Thyroid gland (tissue), 4 donors: ENCODE results near the gene TRIM45.

Experiments
- POLR2A ChIP-seq, 2 donors: fragments of 450-650 bp; IDR thresholded peaks; one replicate each; pipeline ENCODE4 v1.6.1; 2017; ENCODE audit warnings: antibody characterized with exemption in 2 of 2, mild to moderate bottlenecking in 2 of 2, moderate library complexity in 1 of 2
- TF ChIP-seq, protein P1 (sequence below), 6 experiments: fragments of 200-600 bp in 3 of 6; fragments of 450-650 bp in 3 of 6; sonication (generic) in 3 of 6; IDR thresholded peaks; one replicate each; pipeline ENCODE4 v1.5.1; 2016 to 2019; ENCODE audit warnings: antibody characterized with exemption in 6 of 6, mild to moderate bottlenecking in 2 of 6, inconsistent platforms in 1 of 6, moderate library complexity in 1 of 6

DNA sequence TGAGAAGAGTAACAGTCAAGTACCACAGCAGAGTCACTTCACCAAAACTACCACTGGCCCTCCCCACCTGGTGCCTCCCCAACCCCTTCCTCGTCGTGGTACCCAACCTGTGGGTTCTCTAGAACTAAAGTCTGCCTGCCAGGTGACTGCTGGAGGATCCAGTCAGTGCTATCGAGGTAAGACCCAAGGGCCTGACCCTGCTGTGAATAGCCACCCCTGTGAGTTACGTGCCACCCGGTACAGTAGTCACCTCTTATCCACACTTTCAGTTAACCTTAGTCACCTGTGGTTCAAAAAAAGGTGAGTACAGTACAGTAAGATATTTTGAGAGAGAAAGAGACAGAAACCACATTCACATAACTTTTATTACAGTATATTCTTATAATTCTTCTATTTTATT lies 44.9 kb downstream of the TRIM45 start:
- TF ChIP-seq, protein P1, sequence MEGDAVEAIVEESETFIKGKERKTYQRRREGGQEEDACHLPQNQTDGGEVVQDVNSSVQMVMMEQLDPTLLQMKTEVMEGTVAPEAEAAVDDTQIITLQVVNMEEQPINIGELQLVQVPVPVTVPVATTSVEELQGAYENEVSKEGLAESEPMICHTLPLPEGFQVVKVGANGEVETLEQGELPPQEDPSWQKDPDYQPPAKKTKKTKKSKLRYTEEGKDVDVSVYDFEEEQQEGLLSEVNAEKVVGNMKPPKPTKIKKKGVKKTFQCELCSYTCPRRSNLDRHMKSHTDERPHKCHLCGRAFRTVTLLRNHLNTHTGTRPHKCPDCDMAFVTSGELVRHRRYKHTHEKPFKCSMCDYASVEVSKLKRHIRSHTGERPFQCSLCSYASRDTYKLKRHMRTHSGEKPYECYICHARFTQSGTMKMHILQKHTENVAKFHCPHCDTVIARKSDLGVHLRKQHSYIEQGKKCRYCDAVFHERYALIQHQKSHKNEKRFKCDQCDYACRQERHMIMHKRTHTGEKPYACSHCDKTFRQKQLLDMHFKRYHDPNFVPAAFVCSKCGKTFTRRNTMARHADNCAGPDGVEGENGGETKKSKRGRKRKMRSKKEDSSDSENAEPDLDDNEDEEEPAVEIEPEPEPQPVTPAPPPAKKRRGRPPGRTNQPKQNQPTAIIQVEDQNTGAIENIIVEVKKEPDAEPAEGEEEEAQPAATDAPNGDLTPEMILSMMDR (IDR thresholded peaks at IDR 0.05): no peak
- TF ChIP-seq POLR2A (IDR thresholded peaks at IDR 0.05): no peak
